ENCODE results near the gene SORBS2.

The SORBS2 gene

DNA sequence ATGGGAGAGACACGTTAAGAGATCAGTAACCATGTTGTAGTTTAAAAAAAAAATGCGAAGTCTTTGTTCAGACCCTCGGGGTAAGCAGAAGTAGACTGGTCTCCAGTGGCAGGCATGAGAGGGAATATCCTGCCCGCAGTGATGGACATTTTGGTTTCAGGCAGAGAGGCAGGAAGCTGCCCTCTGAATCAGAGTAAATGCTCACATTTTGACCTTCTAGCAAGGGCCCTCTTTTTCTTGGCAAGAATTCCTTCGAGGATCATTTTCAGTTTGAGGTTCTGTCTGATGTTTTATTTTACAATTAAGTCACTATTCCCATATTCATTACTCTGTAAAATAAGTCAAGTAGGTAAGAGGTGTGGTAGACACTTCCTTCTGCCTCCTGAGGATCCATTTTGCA lies 28.4 kb downstream of the SORBS2 start:
- TF ChIP-seq, protein P1, sequence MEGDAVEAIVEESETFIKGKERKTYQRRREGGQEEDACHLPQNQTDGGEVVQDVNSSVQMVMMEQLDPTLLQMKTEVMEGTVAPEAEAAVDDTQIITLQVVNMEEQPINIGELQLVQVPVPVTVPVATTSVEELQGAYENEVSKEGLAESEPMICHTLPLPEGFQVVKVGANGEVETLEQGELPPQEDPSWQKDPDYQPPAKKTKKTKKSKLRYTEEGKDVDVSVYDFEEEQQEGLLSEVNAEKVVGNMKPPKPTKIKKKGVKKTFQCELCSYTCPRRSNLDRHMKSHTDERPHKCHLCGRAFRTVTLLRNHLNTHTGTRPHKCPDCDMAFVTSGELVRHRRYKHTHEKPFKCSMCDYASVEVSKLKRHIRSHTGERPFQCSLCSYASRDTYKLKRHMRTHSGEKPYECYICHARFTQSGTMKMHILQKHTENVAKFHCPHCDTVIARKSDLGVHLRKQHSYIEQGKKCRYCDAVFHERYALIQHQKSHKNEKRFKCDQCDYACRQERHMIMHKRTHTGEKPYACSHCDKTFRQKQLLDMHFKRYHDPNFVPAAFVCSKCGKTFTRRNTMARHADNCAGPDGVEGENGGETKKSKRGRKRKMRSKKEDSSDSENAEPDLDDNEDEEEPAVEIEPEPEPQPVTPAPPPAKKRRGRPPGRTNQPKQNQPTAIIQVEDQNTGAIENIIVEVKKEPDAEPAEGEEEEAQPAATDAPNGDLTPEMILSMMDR (IDR thresholded peaks at IDR 0.05): no peak
- no peaks in the 10 kb centered on the region for H3K4me1 ChIP-seq
- H3K79me2 ChIP-seq: no peaks in the 10 kb centered on the region

DNA sequence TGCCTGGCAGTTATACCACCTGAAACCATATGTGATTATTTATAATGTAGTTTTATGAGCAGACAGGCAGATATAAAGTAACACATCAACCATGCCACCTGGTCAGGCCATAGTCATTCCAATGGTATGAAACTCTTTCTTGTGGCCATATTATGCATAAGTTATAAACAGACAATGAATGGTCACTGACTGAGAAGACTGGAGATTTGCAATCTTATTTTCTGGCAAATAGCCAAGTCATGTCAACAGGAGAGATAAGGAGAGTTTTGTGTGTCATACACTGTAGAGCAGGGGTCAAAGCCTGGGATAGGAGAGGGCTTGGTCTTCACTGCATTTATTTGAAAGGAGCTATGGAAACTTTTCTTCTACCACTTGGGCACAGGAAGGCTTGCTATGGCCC lies 29.5 kb downstream of the SORBS2 start:
- Histone ChIP-seq H3K4me1 (no peaks in the 10 kb centered on the region), H3K36me3 (ENCODE audit: control insufficient read depth, insufficient read depth, low read length) (no peaks in the 10 kb centered on the region), H3K27me3 (ENCODE audit: control insufficient read depth, insufficient read depth, low read length) (no peaks in the 10 kb centered on the region), H3K4me2 (ENCODE audit: low read length) (no peak overlapping the region), H3K4me3 (ENCODE audit: low read depth, low read length) (no peak overlapping the region), H3K9me3 (ENCODE audit: control insufficient read depth, low read length) (no peaks in the 10 kb centered on the region), H3K9ac (no peak overlapping the region), H3K79me2 (no peaks in the 10 kb centered on the region), H2AFZ (no peak overlapping the region), H3K27ac (no peak overlapping the region)
- TF ChIP-seq, protein P1 (IDR thresholded peaks at IDR 0.05): no peak

More for the DNA sequence above, 28.4 kb downstream of the SORBS2 start:
- Histone ChIP-seq H3K4me2 (ENCODE audit: low read length) (no peak overlapping the region), H3K27me3 (ENCODE audit: control insufficient read depth, insufficient read depth, low read length) (no peaks in the 10 kb centered on the region), H3K9me3 (ENCODE audit: control insufficient read depth, low read length) (no peaks in the 10 kb centered on the region), H3K36me3 (ENCODE audit: control insufficient read depth, insufficient read depth, low read length) (no peaks in the 10 kb centered on the region), H2AFZ (no peak overlapping the region), H3K27ac (no peak overlapping the region), H3K9ac (no peak overlapping the region), H3K4me3 (ENCODE audit: low read depth, low read length) (no peak overlapping the region)

DNA sequence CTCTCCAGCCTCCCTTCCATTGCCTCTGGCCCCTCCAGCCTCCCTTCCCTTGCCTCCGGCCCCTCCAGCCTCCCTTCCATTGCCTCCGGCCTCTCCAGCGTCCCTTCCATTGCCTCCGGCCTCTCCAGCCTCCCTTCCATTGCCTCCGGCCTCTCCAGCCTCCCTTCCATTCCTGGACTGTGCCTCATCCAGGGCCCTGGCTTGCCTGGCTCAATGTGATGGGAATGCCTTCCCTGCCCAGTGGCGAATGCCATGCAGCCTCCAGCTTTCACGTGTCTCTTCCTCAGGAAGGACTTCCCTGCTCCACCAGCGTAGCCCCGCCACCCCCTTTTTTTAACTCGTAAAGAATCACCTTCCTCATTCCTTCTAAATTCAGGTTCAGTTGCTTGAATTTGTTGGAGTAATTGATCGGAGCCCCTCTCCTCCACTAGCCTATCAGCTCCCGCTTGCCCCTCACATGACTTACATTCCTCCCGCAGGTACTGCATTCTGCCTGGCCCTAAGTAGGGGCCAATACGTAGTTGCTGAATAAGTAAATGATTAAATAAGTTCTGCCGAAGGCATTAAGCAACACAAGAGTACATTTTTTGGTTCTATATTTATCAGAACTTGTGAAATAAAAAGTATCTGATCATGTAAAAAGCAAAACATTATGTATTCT lies 30.3 kb downstream of the SORBS2 start:
- H2AFZ ChIP-seq: no peak overlapping the region
- H3K79me2 ChIP-seq: no peaks in the 10 kb centered on the region
- no peak overlapping the region for H3K4me2 ChIP-seq (ENCODE audit: low read length)
- H3K4me1 ChIP-seq: no peaks in the 10 kb centered on the region
- no peaks in the 10 kb centered on the region for H3K9me3 ChIP-seq (ENCODE audit: control insufficient read depth, low read length)
- no peak overlapping the region for H3K4me3 ChIP-seq (ENCODE audit: low read depth, low read length)
- no peak overlapping the region for H3K9ac ChIP-seq
- no peaks in the 10 kb centered on the region for H3K36me3 ChIP-seq (ENCODE audit: control insufficient read depth, insufficient read depth, low read length)
- H3K27ac ChIP-seq: no peak overlapping the region
- TF ChIP-seq, protein P1 (IDR thresholded peaks at IDR 0.05): no peak
- H3K27me3 ChIP-seq (ENCODE audit: control insufficient read depth, insufficient read depth, low read length): no peaks in the 10 kb centered on the region

DNA sequence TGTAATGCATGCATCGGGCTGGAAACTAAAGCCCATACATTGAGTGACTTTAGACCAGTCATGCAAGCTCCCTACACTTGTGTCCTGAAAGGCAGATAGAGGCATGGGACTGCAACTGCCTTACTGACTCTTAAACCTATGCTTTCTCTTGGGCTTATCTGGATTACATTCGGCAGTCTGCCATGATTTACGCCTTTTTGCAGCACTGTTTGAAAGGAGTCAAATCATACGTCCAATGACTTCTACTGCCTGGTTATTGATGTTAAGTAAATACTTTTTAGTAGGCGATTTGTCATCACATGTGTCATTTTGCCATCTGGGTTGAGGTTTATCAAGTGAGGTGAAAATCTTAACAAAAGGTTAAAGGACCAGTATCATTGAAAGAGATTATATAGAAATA lies 31.5 kb downstream of the SORBS2 start:
- Histone ChIP-seq H3K9me3 (ENCODE audit: control insufficient read depth, low read length) (no peaks in the 10 kb centered on the region), H3K4me1 (no peaks in the 10 kb centered on the region), H3K27ac (no peak overlapping the region), H3K27me3 (ENCODE audit: control insufficient read depth, insufficient read depth, low read length) (no peaks in the 10 kb centered on the region), H3K4me2 (ENCODE audit: low read length) (no peak overlapping the region), H3K9ac (no peak overlapping the region), H3K4me3 (ENCODE audit: low read depth, low read length) (no peak overlapping the region), H3K79me2 (no peaks in the 10 kb centered on the region), H3K36me3 (ENCODE audit: control insufficient read depth, insufficient read depth, low read length) (no peaks in the 10 kb centered on the region), H2AFZ (no peak overlapping the region)
- TF ChIP-seq, protein P1 (IDR thresholded peaks at IDR 0.05): no peak

DNA sequence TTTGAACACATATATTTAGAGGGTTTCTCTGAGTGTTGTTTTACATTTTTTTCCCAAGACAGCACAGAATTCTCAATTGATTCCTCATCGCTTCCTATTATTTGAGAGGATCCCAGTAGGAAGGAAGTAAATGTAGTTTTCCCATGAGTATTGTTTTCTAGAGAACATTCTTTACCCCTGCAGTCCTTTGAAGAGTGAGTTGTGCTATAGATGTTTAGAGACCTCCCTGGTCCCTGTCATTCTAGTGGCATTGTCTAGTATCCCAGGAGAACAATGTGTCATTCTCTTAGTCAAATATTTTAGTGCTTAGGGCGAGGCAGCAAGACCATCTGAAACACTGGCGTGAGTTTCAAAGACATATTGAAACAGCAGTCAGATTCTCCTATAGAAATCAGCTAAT lies 32.5 kb downstream of the SORBS2 start:
- H3K36me3 ChIP-seq (ENCODE audit: control insufficient read depth, insufficient read depth, low read length): no peaks in the 10 kb centered on the region
- H3K9ac ChIP-seq: no peak overlapping the region
- no peaks in the 10 kb centered on the region for H3K9me3 ChIP-seq (ENCODE audit: control insufficient read depth, low read length)
- H3K79me2 ChIP-seq: no peaks in the 10 kb centered on the region
- no peak overlapping the region for H3K4me3 ChIP-seq (ENCODE audit: low read depth, low read length)
- TF ChIP-seq, protein P1 (IDR thresholded peaks at IDR 0.05): no peak
- no peak overlapping the region for H3K4me2 ChIP-seq (ENCODE audit: low read length)
- H2AFZ ChIP-seq: no peak overlapping the region
- H3K4me1 ChIP-seq: no peaks in the 10 kb centered on the region
- H3K27me3 ChIP-seq (ENCODE audit: control insufficient read depth, insufficient read depth, low read length): no peaks in the 10 kb centered on the region
- H3K27ac ChIP-seq: no peak overlapping the region
